GM18498 (cell line): ENCODE results near the gene VAMP3.
"Not testable (repeated sequence)": the region's sequence is repeated elsewhere in the genome, so short reads cannot be mapped to it uniquely, and the experiment has no call there.

Source experiments
- ATAC-seq: cut with Tn5 transposase; IDR thresholded peaks from one replicate; pipeline ENCODE4 v1.9.1; 2021; ENCODE audit warnings: mild to moderate bottlenecking, moderate library complexity; ENCODE audit not compliant: unreplicated experiment

The VAMP3 gene

DNA sequence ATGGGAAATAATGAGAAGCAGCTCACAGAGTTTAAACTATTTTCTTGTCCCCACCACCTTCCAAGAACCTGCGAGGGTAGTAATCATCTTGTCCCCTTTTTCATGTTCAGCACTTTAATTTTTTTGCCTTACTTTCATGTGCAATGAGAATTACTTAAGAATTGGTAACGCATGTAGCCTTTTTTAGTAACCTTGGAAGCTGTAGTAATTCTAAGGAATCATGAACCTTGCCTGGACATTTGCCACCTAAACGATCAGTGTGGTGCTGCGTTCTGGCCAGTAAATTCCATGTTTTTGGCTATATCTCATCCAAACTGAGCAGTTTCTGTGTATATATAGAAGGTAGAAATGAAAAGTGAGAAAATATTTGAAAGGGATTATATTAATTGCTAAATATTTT lies 3.9 kb upstream of the VAMP3 start:
- no peak for ATAC-seq

DNA sequence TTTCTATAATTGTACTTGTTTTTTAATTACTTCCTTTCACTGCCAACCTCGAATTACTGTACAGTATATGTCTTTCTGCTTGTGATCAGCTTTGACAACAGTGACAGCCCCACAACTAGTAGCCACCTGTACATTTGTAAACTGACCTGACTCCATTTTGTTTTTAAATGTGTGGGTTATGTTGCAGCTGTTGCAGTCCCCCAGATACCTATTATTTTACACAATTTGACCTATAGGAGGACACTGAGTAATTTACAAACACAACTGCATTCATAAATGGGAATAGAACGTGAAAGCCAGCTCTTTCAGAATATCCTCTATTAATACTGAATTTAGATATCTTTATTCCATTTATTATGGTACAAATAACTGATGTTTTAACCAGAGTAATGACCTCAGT lies 2.5 kb upstream of the VAMP3 start:
- no peak for ATAC-seq

DNA sequence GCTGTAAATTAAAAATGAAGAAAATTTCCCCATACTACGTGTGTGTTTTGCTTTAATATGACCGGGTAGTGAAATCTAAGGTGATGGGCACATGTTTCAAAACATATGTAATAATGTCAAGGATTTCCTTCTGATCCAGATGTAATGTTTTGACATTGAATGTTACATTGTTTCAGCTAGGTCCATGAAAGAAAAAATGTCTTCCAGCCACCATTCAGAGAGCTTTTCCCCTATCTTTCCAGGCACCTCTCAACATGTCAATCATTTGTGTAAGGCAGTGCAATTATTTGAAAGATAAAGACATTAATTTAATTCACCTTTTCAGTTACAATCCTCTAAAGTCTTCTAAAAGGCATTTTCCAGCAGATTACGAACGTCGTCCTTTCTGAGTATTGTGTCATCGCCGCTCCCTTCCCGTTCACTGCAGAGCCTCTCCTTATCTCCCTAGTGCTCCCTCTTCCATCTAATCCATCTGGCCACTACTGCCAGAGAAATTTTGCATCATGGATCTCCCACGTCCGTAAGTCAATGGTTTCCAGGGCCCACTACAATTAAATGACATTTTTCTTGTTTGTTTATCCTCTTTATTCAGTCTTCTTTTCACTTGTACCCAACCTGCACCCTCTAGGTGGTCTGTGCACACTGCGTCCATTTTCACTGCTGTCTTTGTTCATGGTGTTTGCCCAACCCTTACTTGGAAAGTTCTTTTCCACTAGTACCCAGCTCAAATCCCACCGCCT lies 1.3 kb upstream of the VAMP3 start:
- no peak for ATAC-seq

DNA sequence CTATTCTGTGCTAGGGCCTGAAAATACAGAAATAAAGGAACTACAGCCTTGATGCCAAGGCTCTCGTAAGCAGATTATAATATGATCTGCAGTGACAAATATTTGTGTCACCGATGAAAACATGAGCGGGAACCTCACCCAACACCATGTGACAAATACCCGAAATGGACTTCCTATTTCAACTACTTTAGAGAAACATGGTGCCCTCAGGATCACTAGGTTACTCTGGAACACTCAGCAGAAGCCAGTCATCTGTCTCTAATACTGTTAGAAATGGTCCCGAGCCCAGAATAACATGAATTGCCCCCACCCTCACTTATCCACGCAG lies 463 bp upstream of the VAMP3 start:
- ATAC-seq, result peak; percentile 15

DNA sequence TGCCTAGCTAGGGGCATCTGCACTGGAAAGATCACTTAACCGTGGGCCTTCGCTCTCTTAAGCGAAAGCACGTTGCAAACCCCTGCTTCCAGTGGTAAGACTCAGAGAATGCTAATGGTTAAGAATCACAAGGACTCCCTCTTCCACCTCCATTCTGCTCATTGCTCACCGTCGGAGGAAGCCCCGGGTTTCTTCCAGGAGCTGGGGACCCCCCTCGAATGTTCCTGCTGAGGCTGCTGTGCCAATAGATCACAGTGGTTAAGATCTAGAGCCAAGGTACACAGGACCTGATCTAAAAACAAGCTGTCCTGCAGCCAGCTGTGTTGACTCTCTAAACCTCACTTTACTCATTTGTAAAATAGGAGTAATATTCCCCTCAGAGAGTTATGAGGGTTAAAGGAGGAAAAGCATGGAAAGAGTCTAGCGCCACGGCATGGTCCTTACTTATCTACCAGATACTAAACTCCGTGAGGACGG lies 765 bp downstream of the VAMP3 start:
- no peak for ATAC-seq

DNA sequence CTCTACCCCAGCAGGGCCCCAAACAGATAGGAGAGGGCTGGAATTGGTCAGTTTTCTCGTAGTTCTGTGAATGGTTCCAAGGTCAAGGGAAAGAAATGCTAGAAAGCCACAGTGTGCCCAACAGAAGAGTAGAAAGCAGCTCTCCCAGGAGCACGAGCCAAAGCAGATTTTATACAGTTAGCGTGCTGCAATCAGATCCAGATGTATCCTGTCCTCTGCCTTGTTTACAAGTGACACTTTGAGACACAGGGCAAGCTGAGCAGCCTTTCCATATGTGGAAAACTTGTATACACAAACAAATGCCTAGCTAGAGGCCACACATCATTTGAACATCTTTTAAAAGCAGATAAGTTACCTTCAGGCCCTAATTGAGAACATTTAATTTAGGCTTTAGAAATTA lies 6.5 kb downstream of the VAMP3 start:
- ATAC-seq, result no peak

DNA sequence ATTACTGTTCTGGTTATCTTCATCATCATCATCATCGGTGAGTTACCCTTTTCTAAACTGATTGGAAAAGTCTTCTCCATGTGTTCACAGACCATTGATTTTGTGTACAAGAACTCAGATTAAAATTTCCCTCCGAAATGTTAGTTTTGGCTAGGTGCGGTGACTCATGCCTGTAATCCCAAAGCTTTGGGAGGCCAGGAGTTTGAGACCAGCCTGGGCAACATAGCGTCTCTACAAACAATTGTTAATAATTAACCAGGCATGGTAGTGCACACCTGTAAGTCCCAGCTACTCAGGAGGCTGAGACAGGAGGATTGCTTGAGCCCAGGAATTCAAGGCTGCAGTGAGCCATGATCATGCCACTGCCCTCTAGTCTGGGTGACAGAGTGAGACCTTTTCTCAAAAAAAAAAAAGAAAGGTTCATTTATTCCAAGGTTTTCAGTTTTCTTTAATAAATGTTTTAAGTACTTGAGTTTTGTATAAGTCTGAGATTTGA lies 7.1 kb downstream of the VAMP3 start:
- no peak for ATAC-seq

DNA sequence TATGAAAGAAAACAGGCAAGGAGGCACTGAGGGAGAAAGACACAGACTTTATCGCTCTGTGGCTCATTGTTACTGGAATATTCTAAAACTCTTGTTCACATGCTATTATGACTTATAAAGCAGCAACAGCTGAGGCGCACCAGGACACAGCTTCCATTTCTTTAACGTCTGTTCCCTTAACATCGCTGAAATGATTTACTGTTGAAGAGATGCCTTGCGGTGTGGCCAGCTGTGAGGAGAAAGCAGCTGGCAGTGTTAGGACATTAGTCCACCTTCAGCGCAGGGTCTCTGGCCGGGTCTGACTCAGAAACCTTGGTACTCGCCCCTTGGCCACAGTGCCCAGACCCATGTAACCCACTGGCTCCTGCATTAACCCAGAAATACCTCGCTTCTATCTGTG lies 9.9 kb downstream of the VAMP3 start:
- no peak for ATAC-seq

DNA sequence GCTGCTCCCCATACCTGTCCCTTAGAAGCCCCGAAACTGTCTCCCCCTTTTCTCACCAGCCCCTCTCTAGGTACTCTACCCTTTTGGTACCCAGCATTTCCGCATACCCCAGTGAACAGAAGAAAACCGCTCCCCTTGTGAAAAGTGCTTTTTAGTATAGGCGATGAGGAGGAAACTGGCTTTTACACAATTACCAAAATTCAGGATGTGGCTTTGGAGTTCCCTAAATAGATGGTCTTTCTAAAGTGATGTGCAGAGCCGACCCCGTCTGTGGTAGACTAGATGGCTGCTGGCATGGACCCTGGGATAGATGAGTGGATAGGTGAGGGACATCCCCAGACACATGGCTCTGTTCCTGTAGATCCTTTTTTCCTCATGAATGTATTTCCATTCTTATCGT lies 10.4 kb downstream of the VAMP3 start:
- no peak for ATAC-seq

DNA sequence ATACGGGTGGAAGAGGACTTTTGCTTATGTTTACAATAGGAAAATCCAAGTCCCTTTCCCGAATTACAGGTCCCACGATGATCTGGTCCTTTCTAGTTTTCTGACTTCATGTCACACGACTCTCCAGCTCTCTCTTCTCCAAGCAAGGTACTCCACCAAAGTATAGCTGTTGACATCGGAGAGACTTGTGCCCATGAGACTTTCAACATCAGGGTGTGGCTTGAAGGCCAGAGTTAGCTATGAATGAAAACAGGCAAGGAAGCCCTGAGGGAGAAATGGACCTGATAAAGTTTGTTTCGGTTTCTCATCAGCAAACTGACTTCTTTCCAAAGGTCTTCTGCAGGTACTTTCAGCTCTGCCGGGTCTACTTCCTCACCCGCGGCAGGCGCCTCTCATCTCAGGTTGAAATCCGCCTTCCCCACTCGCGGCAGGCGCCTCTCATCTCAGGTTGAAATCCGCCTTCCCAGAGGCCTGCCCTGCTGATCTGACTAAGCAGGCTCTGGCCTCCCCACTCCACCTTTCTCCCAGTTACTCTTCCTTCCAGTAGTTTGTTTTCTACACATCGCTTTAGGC lies 10.9 kb downstream of the VAMP3 start:
- ATAC-seq, result no peak

DNA sequence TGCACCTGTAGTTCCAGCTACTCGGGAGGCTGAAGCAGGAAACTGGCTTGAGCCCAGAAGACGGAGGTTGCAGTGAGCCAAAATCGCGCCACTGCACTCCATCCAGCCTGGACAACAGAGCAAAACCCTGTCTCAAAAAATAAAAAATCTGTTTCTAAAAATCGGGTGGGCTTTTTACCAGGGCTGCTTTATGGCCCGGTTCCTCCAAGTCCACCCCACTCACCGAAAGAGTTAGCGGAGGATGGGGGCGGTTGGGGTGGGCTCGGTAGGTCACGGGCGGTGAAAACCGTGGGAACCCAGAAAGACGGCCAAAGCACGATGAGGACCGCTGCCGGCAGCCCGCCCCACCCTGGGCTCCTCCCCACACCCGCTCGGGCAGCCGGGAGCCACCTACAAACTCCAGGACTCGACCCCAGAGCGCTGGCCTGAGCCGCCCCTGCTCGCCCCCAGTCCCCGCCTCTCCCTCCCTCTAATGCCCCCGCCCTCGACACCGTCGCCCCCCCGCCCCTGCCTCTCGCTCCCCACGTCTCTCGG lies 12.1 kb downstream of the VAMP3 start:
- ATAC-seq, result no peak

DNA sequence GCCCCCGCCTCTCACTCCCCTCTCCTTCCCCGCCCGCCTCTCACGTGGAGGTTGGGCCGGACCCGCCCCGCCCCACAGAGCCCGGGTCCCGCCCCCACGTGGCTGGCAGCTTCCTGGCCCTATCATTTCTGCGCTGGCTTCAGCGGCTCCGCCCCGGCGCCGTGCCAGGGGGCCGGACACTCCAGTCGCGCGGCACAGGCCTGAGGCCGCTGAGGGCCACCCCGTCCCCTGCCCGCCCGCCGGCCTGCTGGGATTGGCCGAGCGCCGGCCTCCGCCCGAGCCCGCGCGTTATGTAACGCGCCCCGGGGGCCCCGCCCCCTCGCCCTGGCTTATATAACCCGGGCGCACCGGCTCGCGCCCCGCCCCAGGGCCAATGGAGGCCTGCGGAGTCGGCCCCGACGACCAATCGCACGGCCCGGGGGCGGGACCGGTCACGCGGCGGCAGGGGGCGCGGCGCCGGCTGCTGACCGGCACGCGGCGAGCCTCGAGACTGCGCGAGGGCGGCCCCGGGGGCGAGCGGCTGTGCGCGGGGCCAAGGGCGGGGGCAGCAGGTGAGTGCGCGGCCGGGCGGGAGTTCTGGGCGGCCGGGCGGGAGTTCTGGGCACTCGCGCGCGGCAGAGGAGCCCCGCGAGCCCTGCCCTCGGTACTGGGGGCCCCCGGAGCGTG lies 12.9 kb downstream of the VAMP3 start, which contains the start of gene PER3:
Gene PER3, plus strand, starts transcription at position 466 of the 666 bp plus-strand sequence. CDS start 587 bp downstream, outside the sequence.
- ATAC-seq, result peak; percentile 93

DNA sequence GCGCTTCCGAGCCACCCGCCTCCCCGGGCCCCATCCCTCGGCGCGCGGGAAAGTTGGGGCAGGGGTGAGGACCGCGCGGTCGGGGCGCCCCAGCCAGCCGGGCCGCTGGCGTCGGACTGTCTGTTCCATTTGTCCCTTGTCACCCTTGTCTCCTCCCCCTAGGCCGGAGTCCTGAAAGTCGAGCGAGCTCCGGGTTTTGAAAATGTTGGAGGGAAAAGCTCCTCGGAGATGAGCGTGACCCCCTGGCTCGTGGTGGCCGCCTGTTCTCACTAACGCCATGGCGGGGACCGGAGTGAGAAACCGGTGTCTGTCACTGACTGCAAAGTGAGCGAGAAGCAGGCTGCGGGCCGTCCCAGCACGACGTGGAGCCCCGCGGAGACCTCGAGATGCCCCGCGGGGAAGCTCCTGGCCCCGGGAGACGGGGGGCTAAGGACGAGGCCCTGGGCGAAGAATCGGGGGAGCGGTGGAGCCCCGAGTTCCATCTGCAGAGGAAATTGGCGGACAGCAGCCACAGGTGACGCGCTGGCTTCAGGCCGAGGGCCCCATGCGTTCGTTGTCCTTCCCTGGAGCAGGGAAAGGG lies 13.5 kb downstream of the VAMP3 start:
- no peak for ATAC-seq

DNA sequence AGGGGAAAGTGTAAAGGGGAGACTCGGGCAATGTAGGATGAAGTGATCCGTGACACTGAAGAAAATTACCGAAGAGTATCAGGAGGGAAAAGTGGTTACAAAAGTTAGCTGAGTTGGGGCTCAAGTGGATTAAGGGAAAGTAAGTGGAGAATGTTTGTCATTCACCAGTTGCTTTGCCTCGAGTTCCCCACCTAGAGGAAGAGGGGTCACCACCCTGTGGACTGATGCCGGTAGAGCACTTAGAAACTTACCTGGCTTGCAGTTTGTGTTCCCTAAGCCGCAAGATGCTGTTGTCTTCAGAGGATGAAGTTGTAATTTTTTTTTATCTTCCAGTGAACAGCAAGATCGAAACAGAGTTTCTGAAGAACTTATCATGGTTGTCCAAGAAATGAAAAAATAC lies 14.0 kb downstream of the VAMP3 start:
- no peak for ATAC-seq

DNA sequence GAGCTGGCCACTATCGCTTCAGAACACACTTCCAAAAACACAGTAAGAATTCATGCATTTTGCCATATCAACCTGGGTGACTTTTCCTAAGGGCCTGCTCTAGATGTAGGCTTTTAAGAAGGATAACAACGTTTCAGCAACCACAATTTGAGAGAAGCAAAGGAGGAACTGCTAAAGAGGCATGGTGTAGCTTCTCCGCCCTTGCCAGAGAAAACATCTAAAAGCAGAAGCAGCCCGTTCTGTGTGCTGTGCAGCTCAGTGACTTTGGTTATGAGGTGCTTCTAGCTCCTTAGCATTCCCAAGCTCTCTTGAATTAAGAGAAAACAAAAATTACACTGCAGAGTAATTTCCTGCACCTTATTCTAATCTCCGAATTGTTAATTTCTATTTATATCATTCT lies 15.7 kb downstream of the VAMP3 start:
- no peak for ATAC-seq

DNA sequence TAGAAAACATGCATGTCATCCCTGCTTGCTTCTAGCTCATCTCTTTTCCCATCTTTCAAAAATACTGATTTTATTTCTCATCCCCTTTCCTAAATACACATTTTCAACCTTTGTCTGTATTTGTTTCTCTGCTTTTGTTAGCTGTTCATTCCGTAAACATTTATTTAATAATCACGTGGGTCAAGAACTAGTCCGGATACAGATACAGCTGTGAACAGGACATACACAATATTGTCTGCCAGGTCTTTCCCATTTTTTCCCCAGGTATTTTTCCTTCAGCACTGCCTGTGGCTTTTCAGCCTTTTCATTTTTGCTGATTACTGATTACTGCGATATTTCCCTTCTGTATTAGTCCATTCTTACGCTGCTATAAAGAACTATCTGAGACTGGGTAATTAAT lies 18.7 kb downstream of the VAMP3 start:
- no peak for ATAC-seq

DNA sequence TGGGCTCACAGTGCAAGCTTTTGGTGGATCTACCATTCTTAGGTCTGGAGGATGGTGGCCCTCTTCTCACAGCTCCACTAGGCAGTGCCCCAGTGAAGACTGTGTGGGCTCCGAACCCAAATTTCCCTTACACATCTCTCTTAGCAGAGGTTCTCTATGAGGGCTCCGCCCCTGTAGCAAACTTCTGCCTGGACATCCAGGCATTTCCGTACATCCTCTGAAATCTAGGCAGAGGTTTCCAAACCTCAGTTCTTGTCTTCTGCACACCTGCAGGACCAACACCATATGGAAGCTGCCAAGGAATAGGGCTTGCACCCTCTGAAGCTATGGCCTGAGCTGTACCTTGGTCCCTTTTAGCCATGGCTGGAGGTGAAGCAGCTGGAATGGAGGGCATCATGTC lies 19.9 kb downstream of the VAMP3 start:
- not testable (repeated sequence) for ATAC-seq

DNA sequence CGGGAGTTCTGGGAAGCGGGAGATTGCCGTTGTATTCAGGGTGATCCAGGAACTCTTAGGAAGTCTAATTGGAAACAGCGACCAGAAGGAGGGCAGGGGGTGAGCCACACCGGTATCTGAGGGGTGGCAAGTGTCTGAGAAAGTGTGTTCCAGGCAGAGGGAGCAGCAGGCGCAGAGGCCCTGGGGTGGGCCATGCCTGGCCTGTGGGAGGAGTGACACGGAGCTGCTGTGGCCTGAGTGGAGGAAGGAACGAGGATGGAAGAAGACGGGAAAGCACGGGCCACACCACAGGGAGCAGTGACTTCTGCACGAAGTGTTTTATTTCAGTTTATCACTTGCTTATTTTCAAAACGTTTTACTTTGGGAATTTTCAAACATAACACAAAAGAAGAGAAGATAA lies 24.3 kb downstream of the VAMP3 start:
- ATAC-seq, result no peak

DNA sequence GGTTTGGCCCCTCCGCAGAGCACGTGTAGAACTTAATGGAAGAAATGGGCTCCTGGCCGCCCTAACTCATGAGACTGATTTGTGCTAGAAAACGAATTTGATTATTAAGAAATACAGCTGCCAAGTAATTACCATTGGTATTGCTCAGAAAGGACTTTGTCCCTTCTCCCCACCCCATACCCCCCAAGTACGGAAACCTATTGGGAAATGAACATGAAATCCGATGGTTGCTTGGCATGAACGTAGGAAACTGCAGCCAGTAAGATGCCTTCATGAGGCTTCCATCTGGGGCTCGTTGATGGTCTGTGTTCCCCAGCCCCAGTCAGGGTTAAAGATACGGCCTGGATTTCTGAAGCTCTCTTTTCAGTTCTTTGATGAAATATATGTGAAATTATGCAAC lies 34.4 kb downstream of the VAMP3 start:
- no peak for ATAC-seq

DNA sequence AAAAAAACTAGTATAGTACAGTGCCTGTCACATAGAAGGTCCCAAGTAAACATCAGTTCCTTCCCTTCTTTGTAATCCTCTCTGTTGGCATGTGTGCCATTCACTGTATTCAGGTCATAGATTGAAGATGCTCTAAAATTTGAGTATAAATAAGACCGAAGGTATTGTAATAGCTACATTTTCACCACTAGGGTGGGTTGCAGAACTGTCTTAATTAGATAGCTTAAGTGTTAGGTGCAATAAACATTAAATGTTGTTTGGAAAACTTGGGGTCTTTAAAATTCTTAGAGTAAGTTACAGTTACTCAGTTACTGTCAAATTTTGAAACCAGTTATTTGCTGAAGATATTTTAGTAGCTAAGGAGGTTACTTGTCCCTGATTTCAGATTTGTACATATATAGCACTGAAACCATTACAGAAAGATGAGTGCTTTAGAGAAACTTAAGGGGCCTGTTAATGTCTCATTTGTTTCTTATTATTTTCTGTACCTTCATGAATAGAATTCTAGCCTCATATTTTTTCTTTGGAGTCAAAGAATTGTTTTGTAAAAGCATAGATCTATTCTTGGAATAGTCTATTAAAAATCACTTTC lies 37.3 kb downstream of the VAMP3 start:
- ATAC-seq, result no peak

DNA sequence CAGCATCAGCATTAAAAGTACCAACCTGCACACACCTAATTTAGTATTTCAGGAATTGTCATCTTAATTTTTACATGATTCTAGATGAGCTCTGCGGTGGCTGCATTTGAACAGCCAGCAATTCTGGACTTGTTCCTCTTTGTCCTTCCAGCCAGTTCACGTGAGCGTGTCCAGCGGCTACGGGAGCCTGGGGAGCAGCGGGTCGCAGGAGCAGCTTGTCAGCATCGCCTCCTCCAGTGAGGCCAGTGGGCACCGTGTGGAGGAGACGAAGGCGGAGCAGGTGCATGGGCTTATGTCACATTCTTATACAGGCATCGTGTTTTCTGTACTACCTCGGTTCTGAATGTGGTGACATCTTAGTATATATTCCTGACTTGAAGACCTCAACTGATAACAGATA lies 38.6 kb downstream of the VAMP3 start:
- no peak for ATAC-seq
